Thoracic aorta (tissue), 2 donors: Measurements from ENCODE around the gene POFUT2. TPM values are rescaled to one million over a fixed set of nuclear protein-coding genes. Genes with fewer than 3 reads are reported as not detected.
A peak's percentile ranks its signal among the peaks of the same experiment; 100 is the strongest.

Source experiments
- ATAC-seq: fragments of 150-250 bp; one replicate; pipeline ENCODE4 v1.8.0; 2017; ENCODE audit warnings: low read depth; ENCODE audit not compliant: insufficient number of reproducible peaks, low FRiP score
- DNase-seq: peaks from one replicate; pipeline ENCODE4 v3.0.0-alpha.2; 2020; ENCODE audit warnings: low spot score
- H3K27ac ChIP-seq, 2 donors: fragments of 200-600 bp; sonication (generic); 1 replicate in 1 of 2; 2 replicates in 1 of 2; pipeline ENCODE4 v1.5.1; 2016; ENCODE audit warnings: mild to moderate bottlenecking in 2 of 2, moderate library complexity in 2 of 2
- H3K27me3 ChIP-seq: fragments of 200-600 bp; sonication (generic); replicated peaks from 2 replicates; pipeline ENCODE4 v1.6.0; 2016; ENCODE audit warnings: mild to moderate bottlenecking; ENCODE audit not compliant: insufficient read depth
- H3K36me3 ChIP-seq: fragments of 200-600 bp; sonication (generic); one replicate; pipeline ENCODE4 v1.5.1; 2016
- H3K4me1 ChIP-seq, 2 donors: fragments of 200-600 bp; sonication (generic); 1 replicate in 1 of 2; 2 replicates in 1 of 2; pipeline versions ENCODE4 v1.5.1 to v1.6.0; 2016; ENCODE audit warnings: low read depth in 2 of 2, mild to moderate bottlenecking in 1 of 2; ENCODE audit not compliant: control insufficient read depth in 1 of 2
- H3K4me3 ChIP-seq: fragments of 200-600 bp; sonication (generic); 2 replicates; pipeline ENCODE4 v1.5.1; 2016; ENCODE audit warnings: mild to moderate bottlenecking
- H3K9me3 ChIP-seq: fragments of 200-600 bp; sonication (generic); 2 replicates; pipeline ENCODE4 v1.5.1; 2016
- CTCF ChIP-seq: fragments of 200-600 bp; sonication (generic); IDR thresholded peaks from one replicate; pipeline ENCODE4 v1.5.1; 2019; ENCODE audit warnings: antibody characterized with exemption
- total RNA-seq, 2 donors: library from RNA; depleted of rRNA; stranded (reverse); fragments of >200 nt; gene quantifications; one replicate each; pipeline versions ENCODE4 v1.1.0 to v1.2.3, GENCODE V29; 2016

Gene POFUT2
- total RNA-seq, 2 donors from 2014 or later: 70.8 to 87.3 TPM

GRCh38 chr21:45297869-45298268, 10.2 kb upstream of the POFUT2 start:
- no peak for DNase-seq
- ATAC-seq: no peak
- H3K36me3 ChIP-seq: no peaks in the 10 kb centered on the region
- peak overlapping the region in 1 of 2 donors; percentile 71 for H3K27ac ChIP-seq
- no peak overlapping the region for H3K4me3 ChIP-seq
- H3K27me3 ChIP-seq: no peaks in the 10 kb centered on the region
- peaks cover 25 to 44% of the 10 kb centered on the region in 2 donors for H3K4me1 ChIP-seq
- TF ChIP-seq CTCF: no peak
- no peaks in the 10 kb centered on the region for H3K9me3 ChIP-seq

GRCh38 chr21:45297329-45297728, 9.6 kb upstream of the POFUT2 start:
- no peak for ATAC-seq
- no peak for DNase-seq

GRCh38 chr21:45296638-45297037, 8.9 kb upstream of the POFUT2 start:
- Histone ChIP-seq H3K36me3 (no peaks in the 10 kb centered on the region), H3K27ac (peak overlapping the region in 1 of 2 donors; percentile 98), H3K4me3 (no peak overlapping the region), H3K27me3 (no peaks in the 10 kb centered on the region), H3K9me3 (no peaks in the 10 kb centered on the region), H3K4me1 (peaks cover 32 to 57% of the 10 kb centered on the region in 2 donors)
- ATAC-seq (no peak), DNase-seq (no peak)
- TF ChIP-seq CTCF: no peak

More at GRCh38 chr21:45297329-45297728, 9.6 kb upstream of the POFUT2 start:
- TF ChIP-seq CTCF: no peak
- Histone ChIP-seq H3K9me3 (no peaks in the 10 kb centered on the region), H3K4me1 (peaks cover 29 to 50% of the 10 kb centered on the region in 2 donors), H3K4me3 (no peak overlapping the region), H3K36me3 (no peaks in the 10 kb centered on the region), H3K27me3 (no peaks in the 10 kb centered on the region), H3K27ac (no peak overlapping the region)

- Histone ChIP-seq H3K9me3 (no peaks in the 10 kb centered on the region), H3K36me3 (no peaks in the 10 kb centered on the region), H3K27me3 (no peaks in the 10 kb centered on the region), H3K4me1 (peaks cover 32 to 56% of the 10 kb centered on the region in 2 donors), H3K4me3 (no peak overlapping the region), H3K27ac (peak overlapping the region; percentile 93 to 98)
- TF ChIP-seq CTCF: no peak
- ATAC-seq (no peak), DNase-seq (no peak)
These were observed 8.1 kb upstream of the POFUT2 start for GRCh38 chr21:45295576-45296365.

GRCh38 chr21:45294509-45295291, 7.0 kb upstream of the POFUT2 start:
- H3K4me1 ChIP-seq: peaks cover 27 to 45% of the 10 kb centered on the region in 2 donors
- peak; percentile 80 for DNase-seq

More at GRCh38 chr21:45294509-45295291, 7.0 kb upstream of the POFUT2 start:
- Histone ChIP-seq H3K27me3 (no peaks in the 10 kb centered on the region), H3K9me3 (no peaks in the 10 kb centered on the region), H3K27ac (peak overlapping the region; percentile 93 to 98), H3K4me3 (peak overlapping the region; percentile 37), H3K36me3 (no peaks in the 10 kb centered on the region)
- ATAC-seq: peak; percentile 56
- no peak for TF ChIP-seq CTCF
